Activated CD4-positive, alpha-beta T cell treated with anti-CD3 and anti-CD28 coated beads, Interleukin-2, amount 50 U/mL, for 4 hours (primary cell): ENCODE data around the gene RFNG.

Experiments used
- DNase-seq, 2 experiments: peaks; one replicate each; pipeline ENCODE4 v3.0.0-alpha.2; 2020

The RFNG gene

GRCh38 chr17:82051776-82052637 lies at the start of gene RFNG, which contains the start of gene GPS1:
TSS of gene RFNG (minus strand) at chr17:82051811. CDS start at chr17:82051766, 45 bp downstream.
TSS of gene GPS1 (plus strand) at chr17:82051898. CDS start at chr17:82051932, 34 bp downstream.
- peak; percentile 74 to 76 for DNase-seq

GRCh38 chr17:82101301-82101715 lies 49.7 kb upstream of the RFNG start:
- no peak for DNase-seq

GRCh38 chr17:82100502-82101298 lies 49.1 kb upstream of the RFNG start:
- DNase-seq = no peak

- DNase-seq = peak; percentile 11 to 22
Measured at GRCh38 chr17:82098939-82099763, 47.5 kb upstream of the RFNG start.

GRCh38 chr17:82098169-82098938 lies 46.7 kb upstream of the RFNG start, which contains the start of gene FASN:
TSS of gene FASN (minus strand) at chr17:82098236. CDS start at chr17:82096445, 1,791 bp downstream.
- DNase-seq = peak; percentile 88 to 90

GRCh38 chr17:82097919-82098168 lies 46.2 kb upstream of the RFNG start:
- DNase-seq = peak in 1 of 2 experiments; percentile 38

GRCh38 chr17:82097184-82097918 lies 45.7 kb upstream of the RFNG start:
- DNase-seq = peak in 1 of 2 experiments; percentile 53

GRCh38 chr17:82096709-82097183 lies 45.1 kb upstream of the RFNG start:
- no peak for DNase-seq

- no peak for DNase-seq
Measured at GRCh38 chr17:82095777-82096708, 44.4 kb upstream of the RFNG start.

GRCh38 chr17:82094931-82095776 lies 43.5 kb upstream of the RFNG start:
- no peak for DNase-seq

GRCh38 chr17:82092995-82093751 lies 41.6 kb upstream of the RFNG start:
- DNase-seq = no peak

GRCh38 chr17:82092628-82092994 lies 41.0 kb upstream of the RFNG start:
- DNase-seq = no peak

- DNase-seq = no peak
Measured at GRCh38 chr17:82092094-82092586, 40.5 kb upstream of the RFNG start.

GRCh38 chr17:82091264-82092066 lies 39.9 kb upstream of the RFNG start:
- DNase-seq = no peak

- DNase-seq = no peak
Measured at GRCh38 chr17:82090549-82091263, 39.1 kb upstream of the RFNG start.

GRCh38 chr17:82089723-82090548 lies 38.3 kb upstream of the RFNG start:
- DNase-seq = no peak
